Measurements from ENCODE around the gene MEDAG.
"Not testable (repeated sequence)": the region's sequence is repeated elsewhere in the genome, so short reads cannot be mapped to it uniquely, and the experiment has no call there.

Gene MEDAG

DNA sequence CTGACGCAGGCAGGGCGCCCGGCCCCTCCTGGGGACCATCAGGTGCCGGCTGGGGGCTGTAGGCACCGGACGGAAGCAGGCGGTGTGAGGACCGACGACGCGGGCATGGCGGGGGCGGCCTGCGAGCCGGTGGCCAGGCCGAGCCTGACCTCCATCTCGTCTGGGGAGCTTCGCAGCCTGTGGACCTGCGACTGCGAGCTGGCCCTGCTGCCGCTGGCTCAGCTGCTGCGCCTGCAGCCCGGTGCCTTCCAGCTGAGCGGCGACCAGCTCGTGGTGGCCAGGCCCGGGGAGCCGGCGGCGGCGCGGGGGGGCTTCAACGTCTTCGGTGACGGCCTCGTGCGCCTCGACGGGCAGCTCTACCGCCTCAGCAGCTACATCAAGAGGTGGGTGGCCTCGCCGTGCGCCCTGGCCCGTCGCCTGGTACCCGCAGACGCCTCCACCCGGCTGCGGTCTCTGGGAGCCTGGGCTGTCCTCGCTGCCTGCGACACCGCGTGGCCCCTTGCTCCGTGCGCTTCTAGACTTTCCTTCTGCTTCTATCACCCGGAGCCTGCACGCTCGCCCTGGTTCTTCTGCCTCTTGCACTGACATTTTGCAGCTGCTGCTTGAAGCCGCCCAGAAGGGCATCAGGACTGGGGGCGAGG is 460 bp downstream of the MEDAG start:
- in situ Hi-C loops (cut with MboI; ENCODE audit: low sequenced_read_pairs) = no loop called here

DNA sequence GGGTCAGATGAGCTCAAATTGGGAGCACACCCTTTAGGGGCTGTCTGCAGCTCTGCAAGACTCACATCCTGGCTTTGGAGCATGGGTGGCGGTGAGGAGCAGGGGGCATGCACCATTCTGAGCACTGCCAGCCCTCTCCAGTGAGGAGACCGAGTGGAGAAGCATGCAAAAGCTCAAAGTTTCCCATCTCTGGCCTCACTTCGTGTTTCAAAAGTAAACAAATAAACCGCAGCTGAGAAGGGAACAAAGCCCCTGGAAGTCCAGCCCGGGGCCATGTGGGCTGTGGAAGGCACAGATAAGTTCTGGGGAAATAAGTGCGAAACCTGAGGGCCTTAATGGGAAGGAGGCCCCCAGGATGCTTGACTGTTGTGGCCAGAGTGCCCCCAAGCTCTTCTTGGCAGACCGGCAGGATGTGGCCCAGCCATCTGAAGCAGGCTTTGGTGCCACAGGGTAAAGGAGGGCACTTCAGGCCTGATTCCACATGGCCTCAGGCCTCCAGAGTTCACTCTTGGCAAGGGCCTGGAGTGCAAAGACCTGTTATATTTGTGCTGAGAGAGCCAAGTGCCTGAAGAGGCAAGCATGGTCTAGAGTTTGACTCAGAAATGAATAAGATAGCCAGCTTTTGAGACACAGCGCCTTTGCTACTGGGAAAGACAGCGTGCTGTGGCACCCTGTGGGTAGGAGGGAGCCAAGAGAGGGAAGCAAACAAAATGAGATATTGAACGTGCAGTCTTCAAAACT is 1.2 kb downstream of the MEDAG start:
- in situ Hi-C loops (cut with MboI; ENCODE audit: low sequenced_read_pairs) = no loop called here

DNA sequence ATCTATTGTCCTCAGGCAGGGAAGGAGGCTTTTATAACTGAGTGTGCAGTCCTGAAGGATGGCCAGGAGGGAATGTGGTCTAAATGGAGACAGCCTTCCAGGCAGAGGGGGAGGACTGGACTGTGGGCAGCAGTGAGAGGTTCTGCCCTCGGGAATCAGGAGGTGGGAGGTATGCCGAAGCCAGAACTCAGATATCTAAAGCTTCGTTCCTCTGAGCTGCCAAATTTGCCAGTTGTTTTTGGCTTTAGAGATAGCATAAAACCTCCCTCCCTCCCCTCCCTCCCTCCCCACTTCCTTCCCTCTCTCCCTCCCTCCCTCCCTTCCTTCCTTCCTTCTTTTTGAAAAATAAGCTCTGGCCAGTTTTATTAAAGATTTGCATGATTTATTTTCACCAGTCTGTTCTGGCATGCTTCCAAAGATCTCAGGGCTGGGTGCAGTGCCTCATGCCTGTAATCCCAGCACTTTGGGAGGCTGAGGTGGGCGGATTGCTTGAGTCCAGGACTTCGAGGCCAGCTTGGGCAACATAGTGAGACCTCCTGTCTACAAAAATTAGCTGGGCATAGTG is 2.4 kb downstream of the MEDAG start:
- in situ Hi-C loops (cut with MboI; ENCODE audit: low sequenced_read_pairs) = no loop called here

DNA sequence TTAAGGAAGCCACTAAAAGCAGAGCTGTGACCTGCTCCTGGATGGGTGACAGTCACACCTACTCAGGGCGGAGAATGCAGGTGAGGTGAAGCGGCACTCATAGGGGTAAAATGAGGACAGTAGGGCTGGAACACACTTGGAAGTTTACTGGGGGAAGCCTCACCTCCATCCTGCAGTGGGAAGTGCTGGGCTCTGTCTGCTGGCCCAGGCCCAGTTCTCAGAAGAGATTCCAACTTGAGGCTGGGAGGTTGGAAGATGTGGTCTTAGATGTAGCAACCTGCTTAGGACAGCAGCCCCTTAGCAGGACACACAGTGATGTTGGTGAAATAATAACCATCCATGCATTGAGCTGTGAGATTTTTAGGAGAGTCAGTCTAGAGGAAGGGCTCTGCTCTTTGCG is 4.6 kb downstream of the MEDAG start:
- in situ Hi-C loops (cut with MboI; ENCODE audit: low sequenced_read_pairs) = no loop called here

DNA sequence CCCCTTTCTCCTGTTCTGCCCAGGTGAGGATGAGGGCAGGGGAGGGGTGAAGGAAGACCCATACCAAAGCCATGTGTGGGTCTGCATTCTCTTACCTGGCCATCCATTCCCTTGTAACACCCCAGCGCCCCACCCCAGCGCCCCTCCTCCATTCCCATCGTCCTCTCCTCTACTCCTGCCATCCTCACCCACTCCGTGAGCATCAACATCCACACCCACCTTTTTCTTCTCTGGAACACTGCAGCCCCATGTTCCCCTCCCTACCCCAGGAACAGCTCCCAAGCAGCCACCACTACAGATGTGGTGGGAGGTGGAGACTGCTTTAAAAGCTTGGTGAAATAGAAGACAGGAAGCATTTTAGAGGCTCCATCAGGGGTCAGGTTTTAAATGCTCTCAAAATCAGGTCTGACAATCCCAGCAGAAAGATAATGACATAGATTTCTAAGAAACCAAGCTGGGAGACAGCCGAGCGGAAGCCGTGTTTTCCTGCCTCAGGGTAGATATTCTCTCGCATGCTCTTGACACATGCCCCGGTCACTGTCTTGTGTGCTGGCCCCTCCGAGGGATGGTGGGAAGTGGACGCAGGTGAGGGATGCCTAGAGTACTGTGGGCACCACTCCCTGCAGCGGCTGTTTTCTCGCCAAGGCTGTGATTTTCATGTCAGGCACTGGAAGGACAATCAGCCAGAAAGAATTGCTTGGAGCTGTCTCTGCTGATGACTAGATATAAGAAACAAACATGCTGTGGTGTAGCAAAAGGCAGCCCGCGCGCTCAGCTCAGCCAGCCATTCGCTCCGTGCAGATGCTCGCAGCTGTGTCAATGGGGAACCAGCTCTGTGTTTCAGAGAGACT is 9.8 kb downstream of the MEDAG start:
- in situ Hi-C loops (cut with MboI; ENCODE audit: low sequenced_read_pairs) = no loop called here

DNA sequence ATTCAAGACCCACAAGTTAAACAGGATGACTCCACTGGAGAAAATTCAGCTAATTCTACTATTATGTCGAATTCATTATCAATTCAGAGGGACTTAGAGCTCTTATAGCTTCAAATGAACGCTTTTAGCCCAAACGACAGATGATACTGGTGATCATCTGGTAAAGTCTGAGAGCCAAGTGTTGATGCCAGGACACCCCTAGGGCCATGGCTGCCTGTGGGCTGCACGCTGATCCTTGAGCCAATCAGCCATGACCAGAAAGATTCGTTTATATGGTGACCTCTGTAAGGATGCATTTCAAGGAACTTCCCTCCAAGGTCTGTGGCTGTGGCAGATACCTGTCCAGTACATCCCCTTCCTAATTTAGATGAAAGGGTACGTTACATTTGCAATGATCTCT is 10.9 kb downstream of the MEDAG start:
- in situ Hi-C loops (cut with MboI; ENCODE audit: low sequenced_read_pairs) = no loop called here

DNA sequence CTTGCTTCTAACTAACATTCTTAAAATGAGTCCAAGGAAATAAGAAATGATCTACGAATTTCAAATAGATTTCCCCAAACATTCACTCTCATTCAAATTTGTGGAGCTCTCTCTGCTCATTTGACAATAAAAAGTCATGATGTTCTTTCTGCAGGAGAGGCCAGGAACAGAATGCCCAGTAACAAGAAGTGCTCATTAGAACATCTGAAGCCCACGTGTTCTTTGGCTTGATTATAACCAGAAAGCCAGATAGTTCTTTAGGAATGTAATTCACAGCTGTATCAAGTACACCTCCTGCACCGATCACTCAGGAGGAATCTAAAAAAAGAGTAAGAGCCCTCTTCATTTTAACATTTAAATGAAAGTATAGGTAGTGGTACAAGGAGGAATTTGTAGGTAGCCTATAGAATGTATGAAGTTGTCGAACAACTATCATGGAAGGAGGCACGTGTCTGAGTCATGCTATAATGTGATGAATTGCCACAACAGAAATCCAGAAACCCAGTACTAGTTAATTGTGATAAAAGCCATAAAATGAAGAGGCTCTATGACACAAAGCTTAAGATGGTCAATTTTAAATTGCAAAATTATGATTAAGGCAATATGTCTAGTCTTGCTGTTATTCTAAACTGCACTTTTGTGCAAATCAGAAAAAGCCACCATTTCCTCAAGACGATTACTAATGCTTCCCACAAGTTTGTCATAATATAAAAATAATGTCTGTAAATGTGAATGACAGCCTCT is 12.8 kb downstream of the MEDAG start:
- in situ Hi-C loops (cut with MboI; ENCODE audit: low sequenced_read_pairs) = no loop called here

DNA sequence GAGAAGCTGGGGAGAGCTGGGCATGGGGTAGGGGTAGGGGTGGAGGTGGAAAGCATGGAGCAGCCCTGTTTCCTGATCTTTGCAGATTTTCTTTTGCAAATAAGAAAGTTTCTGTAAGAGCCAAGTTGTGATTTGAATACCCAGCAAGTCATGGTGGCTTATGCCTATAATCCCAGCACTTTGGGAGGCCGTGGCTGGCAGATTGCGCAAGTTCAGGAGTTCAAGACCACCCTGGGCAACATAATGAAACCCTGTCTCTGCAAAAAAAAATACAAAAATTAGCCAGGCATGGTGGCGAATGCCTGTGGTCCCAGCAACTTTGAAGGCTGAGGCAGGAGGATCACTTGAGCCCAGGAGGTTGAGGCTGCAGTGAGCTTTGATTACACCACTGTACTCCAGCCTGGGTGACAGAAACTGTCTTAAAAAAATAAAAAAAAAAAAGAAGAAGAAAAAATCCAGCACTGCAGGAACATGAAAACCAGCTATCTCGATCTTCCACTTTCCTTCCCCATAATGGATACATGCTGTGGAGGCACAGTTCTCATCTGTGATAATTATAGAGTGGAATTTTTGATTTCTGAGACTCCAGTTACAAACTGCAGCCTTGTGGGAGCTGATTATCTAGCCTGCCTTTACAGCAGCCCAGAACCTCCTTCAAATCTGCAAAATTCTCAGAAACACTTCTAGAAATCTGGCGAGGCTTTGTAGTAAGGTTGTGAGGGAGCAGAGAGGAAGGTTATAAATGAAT is 14.3 kb downstream of the MEDAG start:
- in situ Hi-C loops (cut with MboI; ENCODE audit: low sequenced_read_pairs) = no loop called here

DNA sequence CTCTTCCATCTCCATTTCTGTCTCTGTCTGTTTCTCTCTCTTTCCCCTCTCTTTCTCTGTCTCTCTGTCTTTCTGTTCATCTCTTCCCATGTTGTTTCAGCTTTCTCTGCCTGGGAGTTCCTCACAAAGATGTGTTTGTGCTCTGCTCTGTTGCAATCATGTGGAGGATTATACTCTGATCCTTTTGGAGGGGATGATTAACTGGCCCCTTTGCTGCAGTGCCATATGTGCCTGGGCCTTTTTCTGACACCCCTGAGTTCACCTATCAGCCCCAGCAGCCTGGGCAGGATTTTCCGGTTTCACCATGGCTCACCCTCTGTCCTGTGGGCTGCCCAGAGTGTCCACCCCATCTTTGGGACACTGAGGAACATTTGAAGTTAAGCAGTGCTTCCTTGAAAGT is 17.3 kb downstream of the MEDAG start:
- in situ Hi-C loops (cut with MboI; ENCODE audit: low sequenced_read_pairs) = no loop called here

DNA sequence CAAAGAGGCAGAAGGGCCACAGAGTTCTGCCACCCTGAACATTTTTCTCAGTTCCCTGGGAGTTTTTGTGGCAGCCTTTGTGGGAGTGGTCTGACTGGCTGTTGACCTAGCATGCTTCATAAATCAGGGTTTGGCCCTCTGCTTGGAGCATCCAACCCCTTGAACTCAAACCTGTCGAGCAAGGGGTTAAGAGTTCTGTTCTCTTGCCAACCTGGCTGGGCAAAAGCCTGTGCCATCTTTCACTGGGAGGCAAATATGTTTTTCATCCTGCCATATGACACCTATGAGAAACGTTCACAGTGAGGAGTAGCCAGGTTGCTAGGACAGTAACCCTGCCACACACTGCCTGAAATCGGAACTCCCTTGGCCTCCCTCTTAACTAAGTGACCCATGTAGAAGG is 18.6 kb downstream of the MEDAG start:
- in situ Hi-C loops (cut with MboI; ENCODE audit: low sequenced_read_pairs) = no loop called here

DNA sequence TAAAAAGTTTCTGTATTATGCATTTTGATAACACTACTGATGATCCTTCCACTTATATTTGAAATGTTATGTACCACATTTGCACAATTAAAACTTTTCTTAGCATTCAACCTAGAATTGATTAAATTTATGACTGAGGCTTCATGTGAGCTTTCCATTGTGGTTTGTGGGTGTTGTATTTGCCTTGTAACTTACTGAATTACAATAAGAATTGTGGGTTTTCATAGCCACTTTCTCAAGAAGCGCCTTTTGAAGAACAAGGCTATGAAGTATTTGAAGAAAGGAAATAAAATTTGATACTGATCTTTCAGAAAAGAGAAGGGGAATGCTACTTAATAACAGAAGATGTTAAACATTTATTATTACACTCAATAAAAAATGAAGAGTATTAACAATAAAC is 19.4 kb downstream of the MEDAG start:
- in situ Hi-C loops (cut with MboI; ENCODE audit: low sequenced_read_pairs) = no loop called here

DNA sequence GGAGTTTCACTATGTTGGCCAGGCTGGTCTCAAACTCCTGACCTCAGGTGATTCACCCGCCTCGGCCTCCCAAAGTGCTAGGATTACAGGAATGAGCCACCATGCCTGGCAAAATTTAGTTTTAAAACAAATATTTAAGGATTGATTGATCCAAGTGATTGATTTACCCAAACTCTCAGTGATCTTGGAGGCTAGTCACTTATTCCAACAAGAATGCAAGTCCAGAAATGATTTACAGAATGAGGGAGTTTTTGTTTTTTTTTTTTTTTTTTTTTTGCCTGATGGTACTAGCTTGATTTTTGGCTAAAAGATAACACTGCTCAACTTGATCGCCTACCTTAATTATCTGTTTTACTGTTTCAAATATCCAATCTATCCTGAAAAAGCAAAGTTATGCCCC is 20.7 kb downstream of the MEDAG start:
- in situ Hi-C loops (cut with MboI; ENCODE audit: low sequenced_read_pairs) = no loop called here

DNA sequence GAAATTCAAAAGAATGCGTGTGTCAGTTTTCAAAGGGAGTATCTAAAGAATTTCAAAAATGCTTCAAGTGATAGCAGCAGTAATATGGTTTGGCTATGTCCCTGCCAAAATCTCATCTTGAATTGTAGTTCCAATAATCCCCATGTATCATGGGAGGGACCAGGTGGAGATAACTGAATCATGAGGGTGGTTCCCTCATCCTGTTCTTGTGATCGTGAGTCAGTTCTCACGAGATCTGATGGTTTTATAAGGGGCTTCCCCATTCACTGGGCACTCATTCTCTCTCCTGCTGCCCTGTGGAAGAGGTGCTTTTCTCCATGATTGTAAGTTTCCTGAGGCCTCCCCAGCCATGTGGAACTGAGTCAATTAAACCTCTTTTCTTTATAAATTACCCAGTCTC is 21.1 kb downstream of the MEDAG start:
- in situ Hi-C loops (cut with MboI; ENCODE audit: low sequenced_read_pairs) = not testable (repeated sequence)

DNA sequence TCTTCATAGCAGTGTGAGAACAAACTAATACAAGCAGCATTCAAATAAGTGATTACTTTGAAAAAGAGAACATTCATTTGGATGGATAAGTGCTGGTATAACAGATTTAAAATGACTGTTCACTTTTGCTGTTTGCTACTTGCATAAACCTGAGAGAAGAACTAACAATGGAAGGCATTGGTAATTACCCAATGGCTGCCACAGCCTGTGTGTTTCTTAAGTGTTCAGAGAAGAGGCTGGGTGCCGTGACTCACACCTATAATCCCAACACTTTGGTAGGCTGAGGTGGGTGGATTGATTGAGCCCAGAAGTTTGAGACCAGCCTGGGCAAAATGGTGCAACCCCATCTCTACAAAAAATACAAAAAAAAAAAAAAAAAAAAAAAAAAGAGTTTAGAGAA is 21.5 kb downstream of the MEDAG start:
- in situ Hi-C loops (cut with MboI; ENCODE audit: low sequenced_read_pairs) = no loop called here

DNA sequence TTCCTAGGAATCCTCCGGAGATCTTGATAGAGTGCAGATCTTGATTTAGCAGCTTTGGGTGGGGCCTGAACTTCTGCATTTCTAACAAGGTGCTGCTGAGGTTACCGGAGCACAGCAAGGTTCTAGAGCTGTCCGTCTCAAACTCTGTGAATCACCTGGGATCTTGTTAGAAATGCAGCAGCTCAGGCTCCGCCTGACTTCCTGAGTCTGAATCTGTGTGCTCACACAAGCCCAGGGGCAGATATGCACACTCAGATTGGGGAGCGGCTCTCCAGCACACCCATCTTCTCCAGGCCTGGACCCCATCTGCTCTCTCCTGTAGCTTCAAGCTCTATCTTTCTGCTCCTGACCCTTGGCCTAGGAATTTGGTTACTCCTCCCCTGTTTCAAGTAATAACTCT is 22.9 kb downstream of the MEDAG start:
- in situ Hi-C loops (cut with MboI; ENCODE audit: low sequenced_read_pairs) = no loop called here

DNA sequence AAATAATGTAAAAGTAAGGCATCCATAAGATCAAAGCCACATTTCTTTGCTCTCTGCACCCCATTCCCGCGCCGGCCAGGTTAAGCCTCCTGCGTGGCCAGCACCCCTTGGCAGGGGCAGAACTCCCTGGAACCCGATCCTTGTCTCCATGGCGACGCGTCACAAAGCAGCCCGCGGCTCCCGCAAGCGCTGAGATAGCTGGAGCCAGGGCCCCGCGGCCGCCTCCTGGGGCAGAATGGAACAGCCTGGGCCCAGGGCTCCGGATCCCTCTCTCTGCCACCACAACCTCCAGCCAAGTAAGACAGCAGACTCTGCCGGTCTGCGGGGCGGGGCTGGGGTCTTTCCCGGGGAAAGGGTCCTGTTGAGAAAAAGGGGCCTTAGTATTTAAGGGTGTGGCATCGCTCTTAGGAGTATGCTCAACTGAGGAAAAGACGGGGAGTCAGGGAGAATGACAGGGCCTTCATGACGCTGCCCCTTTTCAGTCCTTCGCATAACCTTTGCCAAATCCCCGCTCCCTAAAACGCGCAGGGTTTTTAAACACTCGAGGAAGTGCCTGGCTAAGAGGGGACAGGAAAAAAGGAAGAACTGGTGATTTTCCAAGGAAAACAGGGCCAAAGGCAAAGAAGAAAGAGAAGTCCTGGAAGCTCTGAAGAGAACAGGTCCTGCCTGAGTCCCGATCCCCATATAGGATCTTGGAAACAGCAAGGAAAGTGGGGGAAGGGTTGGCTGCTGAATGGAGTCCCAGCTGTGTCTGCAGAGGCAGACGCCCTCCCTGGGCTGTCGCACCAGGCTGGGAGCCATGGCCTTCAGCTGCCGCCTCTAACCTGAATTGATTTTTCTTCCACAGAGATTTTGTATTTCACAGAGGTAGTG is 26.6 kb downstream of the MEDAG start, which contains the start of gene TEX26:
TSS of gene TEX26 (plus strand) at position 176 of the 873 bp plus-strand sequence. CDS start at position 236, 60 bp downstream.
- in situ Hi-C loops (cut with MboI; ENCODE audit: low sequenced_read_pairs) = no loop called here

DNA sequence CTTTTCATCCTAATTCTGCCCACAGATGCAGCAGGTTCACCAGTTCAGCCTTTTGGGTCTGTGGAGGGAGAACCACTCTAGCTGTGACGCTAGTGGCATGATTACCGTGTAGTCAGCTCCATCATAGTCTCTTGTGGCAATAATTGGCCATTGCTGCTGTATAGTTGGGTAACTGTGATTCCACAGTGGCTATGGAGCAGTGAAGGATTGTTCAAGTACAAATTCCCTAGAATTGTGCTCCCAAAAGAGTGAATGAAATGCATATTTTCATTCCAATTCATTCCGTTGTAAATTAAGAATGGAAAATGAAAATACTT is 27.2 kb downstream of the MEDAG start:
- in situ Hi-C loops (cut with MboI; ENCODE audit: low sequenced_read_pairs) = no loop called here

DNA sequence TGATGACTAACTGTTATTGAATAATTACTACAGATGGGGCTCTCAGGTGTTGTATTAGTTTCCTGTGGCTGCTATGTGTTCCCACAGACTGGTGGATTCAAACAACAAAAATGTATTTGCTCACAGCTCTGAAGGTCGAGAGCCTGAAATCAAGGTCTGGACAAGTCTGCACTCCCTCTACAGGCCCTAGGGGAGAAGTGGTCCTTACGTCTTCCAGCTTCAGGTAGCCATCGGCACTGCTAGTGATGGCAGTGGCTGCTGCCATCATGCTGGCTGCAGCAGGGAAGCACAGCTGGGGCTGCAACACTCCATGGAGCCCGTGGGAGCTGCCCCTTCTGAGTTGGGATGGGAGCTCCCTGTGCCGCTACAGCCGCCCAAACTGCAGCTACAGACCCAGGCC is 28.3 kb downstream of the MEDAG start:
- in situ Hi-C loops (cut with MboI; ENCODE audit: low sequenced_read_pairs) = no loop called here

DNA sequence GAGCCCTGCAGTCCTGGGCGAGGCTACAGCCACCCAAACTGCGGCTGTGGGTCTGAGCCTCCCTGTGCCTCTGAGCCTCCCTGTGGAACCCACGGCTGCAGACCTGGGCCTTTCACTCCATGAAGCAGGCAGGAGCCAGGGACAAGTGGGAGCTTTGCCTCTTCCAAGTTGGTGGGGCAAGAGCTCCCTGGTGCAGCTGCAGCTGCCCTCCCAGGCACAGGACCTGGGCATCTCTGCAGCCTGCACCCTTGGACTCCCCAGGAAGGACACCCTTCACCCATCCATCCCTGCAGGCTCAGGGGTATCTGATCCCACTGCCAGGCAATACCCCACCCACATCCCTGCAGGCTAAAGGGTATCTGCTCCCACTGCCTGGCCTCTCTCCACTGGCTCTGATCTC is 28.7 kb downstream of the MEDAG start:
- in situ Hi-C loops (cut with MboI; ENCODE audit: low sequenced_read_pairs) = no loop called here
